ENCODE measurements around the gene RELN.

DNA sequence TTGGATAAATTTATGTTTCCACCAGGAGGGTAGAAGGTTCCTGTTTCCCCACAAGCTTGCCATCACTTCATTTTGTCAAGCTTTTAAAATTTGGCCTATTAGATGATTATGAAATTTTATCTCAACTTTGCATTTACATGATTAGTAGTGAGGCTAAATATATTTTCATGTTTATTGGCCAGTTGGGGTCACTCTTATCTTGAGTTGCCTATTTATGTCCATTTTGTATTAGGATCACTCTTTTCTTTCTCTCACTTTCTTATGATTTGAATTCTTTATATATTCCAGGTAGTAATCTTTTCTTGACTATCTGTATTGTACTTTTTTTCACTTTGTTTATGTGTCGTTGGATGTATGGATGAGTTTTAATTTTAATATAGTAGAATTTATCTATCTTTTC lies 324.9 kb downstream of the RELN start:
- TF ChIP-seq POLR2AphosphoS5 (IDR thresholded peaks at IDR 0.05; ENCODE audit: low read depth, low read length) (no peak), TAF1 (IDR thresholded peaks at IDR 0.05; ENCODE audit: borderline replicate concordance, insufficient read depth, low read length) (no peak), FOXP2 (optimal IDR thresholded peaks at IDR 0.05; ENCODE audit: borderline replicate concordance, extremely low read depth, extremely low read length, insufficient read depth) (no peak), SIN3A (IDR thresholded peaks at IDR 0.05; ENCODE audit: borderline replicate concordance, insufficient read depth, low read length) (no peak)
- TF ChIP-seq, protein P1, sequence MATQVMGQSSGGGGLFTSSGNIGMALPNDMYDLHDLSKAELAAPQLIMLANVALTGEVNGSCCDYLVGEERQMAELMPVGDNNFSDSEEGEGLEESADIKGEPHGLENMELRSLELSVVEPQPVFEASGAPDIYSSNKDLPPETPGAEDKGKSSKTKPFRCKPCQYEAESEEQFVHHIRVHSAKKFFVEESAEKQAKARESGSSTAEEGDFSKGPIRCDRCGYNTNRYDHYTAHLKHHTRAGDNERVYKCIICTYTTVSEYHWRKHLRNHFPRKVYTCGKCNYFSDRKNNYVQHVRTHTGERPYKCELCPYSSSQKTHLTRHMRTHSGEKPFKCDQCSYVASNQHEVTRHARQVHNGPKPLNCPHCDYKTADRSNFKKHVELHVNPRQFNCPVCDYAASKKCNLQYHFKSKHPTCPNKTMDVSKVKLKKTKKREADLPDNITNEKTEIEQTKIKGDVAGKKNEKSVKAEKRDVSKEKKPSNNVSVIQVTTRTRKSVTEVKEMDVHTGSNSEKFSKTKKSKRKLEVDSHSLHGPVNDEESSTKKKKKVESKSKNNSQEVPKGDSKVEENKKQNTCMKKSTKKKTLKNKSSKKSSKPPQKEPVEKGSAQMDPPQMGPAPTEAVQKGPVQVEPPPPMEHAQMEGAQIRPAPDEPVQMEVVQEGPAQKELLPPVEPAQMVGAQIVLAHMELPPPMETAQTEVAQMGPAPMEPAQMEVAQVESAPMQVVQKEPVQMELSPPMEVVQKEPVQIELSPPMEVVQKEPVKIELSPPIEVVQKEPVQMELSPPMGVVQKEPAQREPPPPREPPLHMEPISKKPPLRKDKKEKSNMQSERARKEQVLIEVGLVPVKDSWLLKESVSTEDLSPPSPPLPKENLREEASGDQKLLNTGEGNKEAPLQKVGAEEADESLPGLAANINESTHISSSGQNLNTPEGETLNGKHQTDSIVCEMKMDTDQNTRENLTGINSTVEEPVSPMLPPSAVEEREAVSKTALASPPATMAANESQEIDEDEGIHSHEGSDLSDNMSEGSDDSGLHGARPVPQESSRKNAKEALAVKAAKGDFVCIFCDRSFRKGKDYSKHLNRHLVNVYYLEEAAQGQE (IDR thresholded peaks at IDR 0.05; ENCODE audit: insufficient read depth in 1 of 2, low read depth in 2 of 2, low read length in 2 of 2): no peak

Data from PFSK-1 (cell line).